Fibroblast of skin of back (primary cell): Measurements from ENCODE around the gene ST3GAL3.

Experiments used
- DNase-seq: peaks from one replicate; pipeline ENCODE4 v3.0.0-alpha.2; 2013

Gene ST3GAL3

GRCh38 chr1:43786960-43787359 lies 79.6 kb downstream of the ST3GAL3 start:
- DNase-seq: peak; percentile 24

- no peak for DNase-seq
These were observed 82.5 kb downstream of the ST3GAL3 start for GRCh38 chr1:43789604-43790550.

- no peak for DNase-seq
These were observed 83.9 kb downstream of the ST3GAL3 start for GRCh38 chr1:43791243-43791642.

- DNase-seq: peak; percentile 41
These were observed 88.8 kb downstream of the ST3GAL3 start for GRCh38 chr1:43796111-43796581.

GRCh38 chr1:43797891-43798290 lies 90.6 kb downstream of the ST3GAL3 start:
- DNase-seq: no peak

GRCh38 chr1:43799656-43800635 lies 92.6 kb downstream of the ST3GAL3 start:
- peak; percentile 45 for DNase-seq

- no peak for DNase-seq
These were observed 93.4 kb downstream of the ST3GAL3 start for GRCh38 chr1:43800771-43801170.

GRCh38 chr1:43801203-43801602 lies 93.9 kb downstream of the ST3GAL3 start:
- no peak for DNase-seq

GRCh38 chr1:43802356-43802980 lies 95.1 kb downstream of the ST3GAL3 start:
- DNase-seq: no peak

- no peak for DNase-seq
These were observed 95.8 kb downstream of the ST3GAL3 start for GRCh38 chr1:43803105-43803504.

- DNase-seq: no peak
These were observed 96.3 kb downstream of the ST3GAL3 start for GRCh38 chr1:43803646-43804045.

- DNase-seq: no peak
These were observed 97.2 kb downstream of the ST3GAL3 start for GRCh38 chr1:43804569-43804968.

GRCh38 chr1:43805340-43805739 lies 98.0 kb downstream of the ST3GAL3 start:
- DNase-seq: no peak

- no peak for DNase-seq
These were observed 98.8 kb downstream of the ST3GAL3 start for GRCh38 chr1:43806183-43806582.

GRCh38 chr1:43809097-43809673 lies 101.8 kb downstream of the ST3GAL3 start:
- no peak for DNase-seq

- DNase-seq: no peak
These were observed 105.2 kb downstream of the ST3GAL3 start for GRCh38 chr1:43812579-43812978.

GRCh38 chr1:43814401-43814800 lies 107.1 kb downstream of the ST3GAL3 start:
- no peak for DNase-seq

GRCh38 chr1:43817304-43817939 lies 110.1 kb downstream of the ST3GAL3 start:
- no peak for DNase-seq

- no peak for DNase-seq
These were observed 111.4 kb downstream of the ST3GAL3 start for GRCh38 chr1:43818691-43819090.

GRCh38 chr1:43819357-43819756 lies 112.0 kb downstream of the ST3GAL3 start:
- DNase-seq: no peak

- DNase-seq: no peak
These were observed 114.1 kb downstream of the ST3GAL3 start for GRCh38 chr1:43821471-43821870.
